ENCODE data around the gene AP3B1.
A peak's percentile ranks its signal among the peaks of the same experiment; 100 is the strongest.
"Not testable (repeated sequence)": the region's sequence is repeated elsewhere in the genome, so short reads cannot be mapped to it uniquely, and the experiment has no call there.

The AP3B1 gene

GRCh38 chr5:78129597-78129996 lies 164.9 kb downstream of the AP3B1 start:
- no peak for DNase-seq

GRCh38 chr5:78127875-78128274 lies 166.6 kb downstream of the AP3B1 start:
- DNase-seq: no peak

GRCh38 chr5:78126536-78126935 lies 168.0 kb downstream of the AP3B1 start:
- no peak for DNase-seq

GRCh38 chr5:78116167-78116566 lies 178.3 kb downstream of the AP3B1 start:
- no peak for DNase-seq

GRCh38 chr5:78113689-78114264 lies 180.7 kb downstream of the AP3B1 start:
- no peak for DNase-seq

GRCh38 chr5:78112931-78113330 lies 181.6 kb downstream of the AP3B1 start:
- no peak for DNase-seq

- DNase-seq: no peak
These were observed 184.6 kb downstream of the AP3B1 start for GRCh38 chr5:78109891-78110324.

GRCh38 chr5:78108564-78108963 lies 185.9 kb downstream of the AP3B1 start:
- no peak for DNase-seq

- no peak for DNase-seq
These were observed 191.1 kb downstream of the AP3B1 start for GRCh38 chr5:78103232-78103918.

- no peak for DNase-seq
These were observed 192.0 kb downstream of the AP3B1 start for GRCh38 chr5:78102500-78102899.

- no peak for DNase-seq
These were observed 199.4 kb downstream of the AP3B1 start for GRCh38 chr5:78095125-78095524.

GRCh38 chr5:78090002-78090401 lies 204.5 kb downstream of the AP3B1 start:
- DNase-seq: no peak

- no peak for DNase-seq
These were observed 215.6 kb downstream of the AP3B1 start for GRCh38 chr5:78078858-78079257.

- DNase-seq: no peak
These were observed 217.0 kb downstream of the AP3B1 start for GRCh38 chr5:78077369-78078068.

GRCh38 chr5:78076351-78076750 lies 218.1 kb downstream of the AP3B1 start:
- no peak for DNase-seq

- DNase-seq: no peak
These were observed 219.2 kb downstream of the AP3B1 start for GRCh38 chr5:78075301-78075700.

GRCh38 chr5:78070691-78071090 lies 223.8 kb downstream of the AP3B1 start:
- DNase-seq: not testable (repeated sequence)

GRCh38 chr5:78067581-78067980 lies 226.9 kb downstream of the AP3B1 start:
- DNase-seq: not testable (repeated sequence)

- not testable (repeated sequence) for DNase-seq
These were observed 227.8 kb downstream of the AP3B1 start for GRCh38 chr5:78066722-78067121.

GRCh38 chr5:78065663-78066062 lies 228.8 kb downstream of the AP3B1 start:
- DNase-seq: no peak

GRCh38 chr5:78064941-78065472 lies 229.5 kb downstream of the AP3B1 start:
- DNase-seq: no peak

- no peak for DNase-seq
These were observed 231.0 kb downstream of the AP3B1 start for GRCh38 chr5:78063495-78063894.

GRCh38 chr5:78062645-78063044 lies 231.9 kb downstream of the AP3B1 start:
- no peak for DNase-seq

GRCh38 chr5:78060421-78060820 lies 234.1 kb downstream of the AP3B1 start:
- DNase-seq: peak; percentile 15
